ENCODE data around the gene CCDC175.

CCDC175 gene

DNA sequence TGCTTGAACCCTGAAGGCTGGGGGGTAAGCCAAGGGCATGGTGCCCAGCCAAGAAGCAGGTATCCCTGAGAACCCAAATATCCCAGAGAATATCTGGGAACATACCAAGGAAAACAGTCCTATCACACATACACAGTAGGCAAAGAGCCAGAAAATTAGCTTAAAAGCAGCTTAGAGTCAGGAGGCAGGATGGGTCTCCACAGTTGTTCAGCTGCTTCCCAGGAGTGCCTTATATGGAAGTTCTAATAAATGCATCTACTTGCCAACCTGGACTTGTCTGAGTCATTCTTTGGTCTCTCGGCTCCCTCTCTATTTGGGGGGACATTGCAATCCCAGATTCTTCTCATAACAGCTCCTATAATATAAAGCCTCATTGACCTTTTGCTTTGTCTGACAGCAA is 102.4 kb downstream of the CCDC175 start:
- H2AFZ ChIP-seq (ENCODE audit: low read depth, low read length, severe bottlenecking), result no peak overlapping the region
- no peaks in the 10 kb centered on the region for H3F3A ChIP-seq (ENCODE audit: insufficient read depth)
- TF ChIP-seq, protein P1, sequence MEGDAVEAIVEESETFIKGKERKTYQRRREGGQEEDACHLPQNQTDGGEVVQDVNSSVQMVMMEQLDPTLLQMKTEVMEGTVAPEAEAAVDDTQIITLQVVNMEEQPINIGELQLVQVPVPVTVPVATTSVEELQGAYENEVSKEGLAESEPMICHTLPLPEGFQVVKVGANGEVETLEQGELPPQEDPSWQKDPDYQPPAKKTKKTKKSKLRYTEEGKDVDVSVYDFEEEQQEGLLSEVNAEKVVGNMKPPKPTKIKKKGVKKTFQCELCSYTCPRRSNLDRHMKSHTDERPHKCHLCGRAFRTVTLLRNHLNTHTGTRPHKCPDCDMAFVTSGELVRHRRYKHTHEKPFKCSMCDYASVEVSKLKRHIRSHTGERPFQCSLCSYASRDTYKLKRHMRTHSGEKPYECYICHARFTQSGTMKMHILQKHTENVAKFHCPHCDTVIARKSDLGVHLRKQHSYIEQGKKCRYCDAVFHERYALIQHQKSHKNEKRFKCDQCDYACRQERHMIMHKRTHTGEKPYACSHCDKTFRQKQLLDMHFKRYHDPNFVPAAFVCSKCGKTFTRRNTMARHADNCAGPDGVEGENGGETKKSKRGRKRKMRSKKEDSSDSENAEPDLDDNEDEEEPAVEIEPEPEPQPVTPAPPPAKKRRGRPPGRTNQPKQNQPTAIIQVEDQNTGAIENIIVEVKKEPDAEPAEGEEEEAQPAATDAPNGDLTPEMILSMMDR (IDR thresholded peaks at IDR 0.05; ENCODE audit: insufficient read depth, low read length, poor library complexity, severe bottlenecking), result no peak
- no peak for TF ChIP-seq EZH2phosphoT487 (conservative IDR thresholded peaks at IDR 0.05; ENCODE audit: low read length)
- H3K9me3 ChIP-seq (ENCODE audit: insufficient read depth, low read length), result no peaks in the 10 kb centered on the region
- peaks cover 14% of the 10 kb centered on the region for H3K36me3 ChIP-seq (ENCODE audit: low read length)
- no peaks in the 10 kb centered on the region for H3K27me3 ChIP-seq (ENCODE audit: low read length)
- H3K9me2 ChIP-seq (replicated peaks; ENCODE audit: insufficient read depth, low read length), result no peaks in the 10 kb centered on the region
- no peak overlapping the region for H3K4me2 ChIP-seq (ENCODE audit: low read depth, low read length, poor library complexity, severe bottlenecking)
- no peak overlapping the region for H3K9ac ChIP-seq (ENCODE audit: low read length)
- no peak overlapping the region for H3K27ac ChIP-seq (ENCODE audit: low read depth, low read length)
- H4K20me1 ChIP-seq (ENCODE audit: low read depth, low read length), result no peaks in the 10 kb centered on the region
- no peak overlapping the region for H3K4me3 ChIP-seq (ENCODE audit: insufficient read depth, low read length, poor library complexity, severe bottlenecking)
- H3K79me2 ChIP-seq (ENCODE audit: insufficient read depth, low read length), result no peaks in the 10 kb centered on the region

DNA sequence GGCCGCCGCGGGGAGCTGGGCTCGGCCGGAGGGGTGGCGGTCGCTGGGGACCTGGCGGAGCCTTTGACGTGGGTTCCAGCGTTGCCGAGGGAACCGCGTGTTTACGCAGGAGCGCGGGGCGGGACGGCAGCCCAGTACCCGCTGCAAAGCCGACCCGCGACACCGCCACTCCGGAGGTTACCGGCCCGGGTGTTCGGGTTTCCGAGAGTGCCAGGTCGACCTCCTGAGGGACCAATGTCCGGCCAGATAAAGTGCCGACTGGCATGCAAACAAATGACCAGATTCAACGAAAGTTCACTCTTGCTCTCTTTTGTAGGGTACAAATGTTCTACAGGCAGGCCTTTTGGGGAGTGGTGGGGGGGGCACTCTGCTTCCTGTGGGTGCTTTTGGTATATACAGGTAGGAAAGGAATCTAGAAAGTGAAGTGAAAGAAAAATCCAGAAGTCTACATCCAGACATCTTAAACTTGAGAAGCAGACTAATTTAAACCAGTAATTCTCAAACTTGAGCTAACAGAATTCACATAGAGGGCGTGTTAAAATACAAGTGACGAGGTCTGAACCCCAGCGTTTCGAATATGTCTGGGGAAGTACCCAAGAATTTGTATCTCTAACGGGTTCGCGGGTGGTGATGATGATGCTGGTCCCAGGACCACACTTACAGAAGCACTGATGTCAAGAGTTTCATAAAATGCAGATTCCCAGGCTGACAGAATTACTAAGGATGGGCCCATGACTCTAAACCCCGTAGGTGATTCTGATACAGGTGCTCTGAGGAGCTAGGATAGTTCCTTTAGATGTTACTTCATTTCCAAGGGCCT is 111.1 kb downstream of the CCDC175 start, which contains the start of gene GPR135:
GPR135 (minus strand) TSS at position 65 of the 820 bp plus-strand sequence. CDS start 154 bp downstream, outside the sequence.
- Histone ChIP-seq H3K4me3 (ENCODE audit: insufficient read depth, low read length, poor library complexity, severe bottlenecking) (peak within 1 kb of the TSS; percentile 47), H3K9me2 (replicated peaks; ENCODE audit: insufficient read depth, low read length) (no peaks in the 10 kb centered on the region), H3K36me3 (ENCODE audit: low read length) (no peaks in the 10 kb centered on the region; the same call in 1 of the 2 replicates), H3K27ac (ENCODE audit: low read depth, low read length) (no peak within 1 kb of the TSS), H2AFZ (ENCODE audit: low read depth, low read length, severe bottlenecking) (peak within 1 kb of the TSS; percentile 84), H4K20me1 (ENCODE audit: low read depth, low read length) (no peaks in the 10 kb centered on the region), H3K27me3 (ENCODE audit: low read length) (no peaks in the 10 kb centered on the region), H3K9me3 (ENCODE audit: insufficient read depth, low read length) (no peaks in the 10 kb centered on the region), H3K79me2 (ENCODE audit: insufficient read depth, low read length) (no peaks in the 10 kb centered on the region), H3K9ac (ENCODE audit: low read length) (peak within 1 kb of the TSS; percentile 58), H3K4me2 (ENCODE audit: low read depth, low read length, poor library complexity, severe bottlenecking) (peak within 1 kb of the TSS; percentile 72), H3F3A (ENCODE audit: insufficient read depth) (peaks cover 19% of the 10 kb centered on the region)
- TF ChIP-seq EZH2phosphoT487 (conservative IDR thresholded peaks at IDR 0.05; ENCODE audit: low read length), result no peak
- TF ChIP-seq, protein P1 (IDR thresholded peaks at IDR 0.05; ENCODE audit: insufficient read depth, low read length, poor library complexity, severe bottlenecking), result no peak

DNA sequence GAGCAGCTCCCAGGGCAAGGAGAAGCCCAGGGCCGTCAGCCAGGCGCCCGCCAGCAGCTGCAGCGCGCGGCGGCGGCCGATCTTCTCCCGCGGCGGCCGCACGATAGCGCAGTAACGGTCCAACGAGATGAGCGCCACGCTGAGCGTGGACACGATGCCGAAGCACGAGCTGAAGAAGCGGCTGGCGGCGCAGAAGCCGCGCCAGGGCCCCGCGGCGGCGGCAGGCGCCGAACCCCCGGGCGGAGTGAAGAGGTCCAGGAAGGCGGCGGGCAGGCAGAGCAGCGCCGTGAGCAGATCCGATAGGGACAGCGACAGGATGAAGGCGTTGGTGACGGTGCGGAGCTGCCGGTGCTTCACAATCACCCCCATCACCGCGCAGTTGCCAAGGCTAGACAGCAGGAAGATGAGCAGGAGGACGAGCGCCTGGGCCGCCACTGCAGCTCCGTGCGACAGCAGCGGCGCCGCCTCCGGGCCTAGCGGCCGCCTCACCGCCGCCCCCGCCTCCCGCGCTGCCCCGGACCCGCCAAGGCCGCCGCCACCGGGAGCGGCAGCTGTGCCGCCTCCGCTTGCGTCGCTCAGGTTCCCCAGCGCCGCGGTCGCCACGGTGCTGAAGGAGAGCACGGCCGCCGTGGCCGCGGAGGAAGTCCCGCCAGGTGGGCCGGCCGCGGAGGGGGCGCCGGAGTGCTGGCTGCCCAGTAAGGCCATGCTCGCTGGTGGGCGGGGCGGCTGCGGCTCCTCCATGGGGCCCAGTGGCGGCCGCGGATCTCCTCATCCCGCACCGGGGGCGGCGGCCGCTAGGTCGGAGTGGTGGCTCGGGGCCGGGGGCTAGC is 111.9 kb downstream of the CCDC175 start:
- Histone ChIP-seq H3K36me3 (ENCODE audit: low read length) (no peaks in the 10 kb centered on the region; the same call in 1 of the 2 replicates), H3F3A (ENCODE audit: insufficient read depth) (peaks cover 19% of the 10 kb centered on the region), H2AFZ (ENCODE audit: low read depth, low read length, severe bottlenecking) (peak overlapping the region; percentile 84), H3K9me2 (replicated peaks; ENCODE audit: insufficient read depth, low read length) (no peaks in the 10 kb centered on the region), H3K4me2 (ENCODE audit: low read depth, low read length, poor library complexity, severe bottlenecking) (peak overlapping the region; percentile 72), H3K4me3 (ENCODE audit: insufficient read depth, low read length, poor library complexity, severe bottlenecking) (peak overlapping the region; percentile 47), H3K27me3 (ENCODE audit: low read length) (no peaks in the 10 kb centered on the region), H3K27ac (ENCODE audit: low read depth, low read length) (no peak overlapping the region), H3K9me3 (ENCODE audit: insufficient read depth, low read length) (no peaks in the 10 kb centered on the region), H3K9ac (ENCODE audit: low read length) (peak overlapping the region; percentile 58), H4K20me1 (ENCODE audit: low read depth, low read length) (no peaks in the 10 kb centered on the region), H3K79me2 (ENCODE audit: insufficient read depth, low read length) (no peaks in the 10 kb centered on the region)
- TF ChIP-seq EZH2phosphoT487 (conservative IDR thresholded peaks at IDR 0.05; ENCODE audit: low read length), result no peak
- TF ChIP-seq, protein P1 (IDR thresholded peaks at IDR 0.05; ENCODE audit: insufficient read depth, low read length, poor library complexity, severe bottlenecking), result no peak
